Measurements from ENCODE around the gene TTC23L. TPM values are rescaled to one million over a fixed set of nuclear protein-coding genes. Genes with fewer than 3 reads are reported as not detected.

Gene TTC23L
- total RNA-seq, 4 donors from 2014 or later, result 0.13 to 0.73 TPM; not detected in 2

DNA sequence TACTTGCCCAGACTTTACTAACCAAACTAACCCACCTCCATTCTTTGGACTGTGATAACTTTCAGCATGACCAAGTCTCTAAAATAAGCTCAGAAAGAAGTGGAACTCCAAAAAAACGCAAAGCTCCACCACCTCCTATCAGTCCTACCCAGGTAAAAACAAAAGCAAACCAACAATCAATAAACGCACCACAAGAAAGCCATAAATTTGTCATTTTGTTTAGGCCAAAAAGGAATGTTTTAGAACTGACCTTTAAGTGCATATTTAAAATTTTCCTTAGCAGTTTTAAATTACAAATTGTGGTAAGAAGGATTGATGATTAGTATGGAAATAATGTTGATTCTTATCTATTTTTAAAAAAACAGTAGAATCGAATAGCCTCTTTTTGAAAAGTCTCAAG is 25.5 kb upstream of the TTC23L start:
- TF ChIP-seq EP300 (IDR thresholded peaks at IDR 0.05), result no peak
- TF ChIP-seq, protein P1, sequence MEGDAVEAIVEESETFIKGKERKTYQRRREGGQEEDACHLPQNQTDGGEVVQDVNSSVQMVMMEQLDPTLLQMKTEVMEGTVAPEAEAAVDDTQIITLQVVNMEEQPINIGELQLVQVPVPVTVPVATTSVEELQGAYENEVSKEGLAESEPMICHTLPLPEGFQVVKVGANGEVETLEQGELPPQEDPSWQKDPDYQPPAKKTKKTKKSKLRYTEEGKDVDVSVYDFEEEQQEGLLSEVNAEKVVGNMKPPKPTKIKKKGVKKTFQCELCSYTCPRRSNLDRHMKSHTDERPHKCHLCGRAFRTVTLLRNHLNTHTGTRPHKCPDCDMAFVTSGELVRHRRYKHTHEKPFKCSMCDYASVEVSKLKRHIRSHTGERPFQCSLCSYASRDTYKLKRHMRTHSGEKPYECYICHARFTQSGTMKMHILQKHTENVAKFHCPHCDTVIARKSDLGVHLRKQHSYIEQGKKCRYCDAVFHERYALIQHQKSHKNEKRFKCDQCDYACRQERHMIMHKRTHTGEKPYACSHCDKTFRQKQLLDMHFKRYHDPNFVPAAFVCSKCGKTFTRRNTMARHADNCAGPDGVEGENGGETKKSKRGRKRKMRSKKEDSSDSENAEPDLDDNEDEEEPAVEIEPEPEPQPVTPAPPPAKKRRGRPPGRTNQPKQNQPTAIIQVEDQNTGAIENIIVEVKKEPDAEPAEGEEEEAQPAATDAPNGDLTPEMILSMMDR (IDR thresholded peaks at IDR 0.05), result no peak
- no peak for TF ChIP-seq POLR2A (IDR thresholded peaks at IDR 0.05)
- TF ChIP-seq POLR2AphosphoS5 (IDR thresholded peaks at IDR 0.05), result no peak
- Histone ChIP-seq H3K9me3 (no peaks in the 10 kb centered on the region), H3K27ac (no peak overlapping the region), H3K36me3 (peaks cover 2 to 31% of the 10 kb centered on the region in 2 donors), H3K4me1 (no peaks in the 10 kb centered on the region), H3K27me3 (no peaks in the 10 kb centered on the region), H3K4me3 (no peak overlapping the region)
- WGBS, 2 donors (ENCODE audit: low coverage in 1 of 2), result 89 to 97% methylated on average over 3 of the region's 3 CpGs
- no peak for ATAC-seq

DNA sequence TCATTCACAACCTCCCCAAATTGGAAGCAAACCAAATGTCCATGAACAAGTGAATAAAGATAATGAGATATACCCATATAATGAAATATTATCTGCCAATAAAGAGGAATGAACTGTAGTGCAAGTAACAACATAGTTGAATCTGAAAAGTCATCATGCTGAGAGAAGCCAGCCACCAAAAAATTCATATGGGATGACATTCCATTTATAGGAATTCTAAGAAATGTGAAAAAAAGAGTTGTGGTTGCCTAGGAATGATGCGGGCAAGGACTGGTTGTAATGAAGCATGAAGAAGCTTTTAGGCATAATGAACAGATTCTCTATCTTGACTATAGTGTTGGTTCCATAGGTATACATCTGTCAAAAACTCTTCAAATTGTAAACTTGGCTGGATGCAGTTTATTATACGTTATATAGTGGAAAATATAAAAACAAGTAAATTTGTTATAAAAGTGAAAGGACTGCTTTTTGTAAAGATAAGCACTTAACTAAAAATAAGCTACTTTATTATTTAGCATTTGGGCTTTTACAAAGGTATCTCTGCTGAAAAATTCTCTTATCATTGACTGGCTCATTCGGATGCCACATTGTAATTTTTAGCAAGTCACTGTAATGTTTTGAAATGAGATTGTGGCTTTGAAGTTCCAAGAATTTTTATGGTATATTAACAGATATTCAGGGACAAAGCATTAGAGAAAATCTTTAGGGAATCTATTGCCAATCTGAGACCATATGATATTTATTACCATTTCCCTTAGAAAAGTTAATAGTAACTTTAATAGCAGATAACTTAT is 21.2 kb upstream of the TTC23L start:
- Histone ChIP-seq H3K9me3 (no peaks in the 10 kb centered on the region), H3K36me3 (peaks cover 2 to 54% of the 10 kb centered on the region in 2 donors), H3K27me3 (no peaks in the 10 kb centered on the region), H3K4me1 (no peaks in the 10 kb centered on the region), H3K27ac (no peak overlapping the region), H3K4me3 (no peak overlapping the region)
- no peak for ATAC-seq
- WGBS, 2 donors (ENCODE audit: low coverage in 1 of 2), result 89 to 96% methylated on average over 3 of the region's 3 CpGs
- TF ChIP-seq, protein P1 (IDR thresholded peaks at IDR 0.05), result no peak
- TF ChIP-seq POLR2A (IDR thresholded peaks at IDR 0.05) (no peak), EP300 (IDR thresholded peaks at IDR 0.05) (no peak), POLR2AphosphoS5 (IDR thresholded peaks at IDR 0.05) (no peak)

GRCh38 chr5:34818717-34819116 is 20.2 kb upstream of the TTC23L start:
- H3K9me3 ChIP-seq, result no peaks in the 10 kb centered on the region
- no peak overlapping the region for H3K4me3 ChIP-seq
- H3K27me3 ChIP-seq, result no peaks in the 10 kb centered on the region
- no peaks in the 10 kb centered on the region for H3K4me1 ChIP-seq
- H3K27ac ChIP-seq, result no peak overlapping the region
- ATAC-seq, result no peak
- TF ChIP-seq POLR2A (IDR thresholded peaks at IDR 0.05) (no peak), EP300 (IDR thresholded peaks at IDR 0.05) (no peak), POLR2AphosphoS5 (IDR thresholded peaks at IDR 0.05) (no peak)
- TF ChIP-seq, protein P1 (IDR thresholded peaks at IDR 0.05), result no peak
- peaks cover 6 to 63% of the 10 kb centered on the region in 2 donors for H3K36me3 ChIP-seq
- 85 to 98% methylated on average over 3 of the region's 3 CpGs for WGBS, 2 donors (ENCODE audit: low coverage in 1 of 2)

DNA sequence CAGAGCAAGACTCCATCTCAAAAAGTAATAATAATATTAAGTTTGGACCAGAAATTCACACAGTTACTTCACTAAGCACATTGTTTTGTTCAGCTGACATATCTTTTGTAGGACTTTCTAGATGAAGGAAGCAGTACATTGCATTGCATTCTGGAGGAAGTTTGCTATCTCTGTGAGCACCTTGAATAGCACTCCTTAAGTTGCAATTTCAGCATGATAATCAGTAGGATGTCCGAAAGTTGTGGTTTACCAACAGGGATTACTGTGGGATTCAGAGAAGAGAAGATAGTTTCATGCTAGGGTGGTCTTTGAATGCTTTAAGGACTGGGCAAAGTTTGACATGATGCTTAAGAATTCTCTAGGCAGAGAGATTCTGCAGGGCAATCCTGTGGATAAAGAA is 18.4 kb upstream of the TTC23L start:
- H3K4me1 ChIP-seq, result no peaks in the 10 kb centered on the region

More for the DNA sequence above, 18.4 kb upstream of the TTC23L start:
- no peak for TF ChIP-seq POLR2AphosphoS5 (IDR thresholded peaks at IDR 0.05)
- TF ChIP-seq, protein P1 (IDR thresholded peaks at IDR 0.05), result no peak
- no peak for TF ChIP-seq POLR2A (IDR thresholded peaks at IDR 0.05)
- TF ChIP-seq EP300 (IDR thresholded peaks at IDR 0.05), result no peak
- Histone ChIP-seq H3K27me3 (no peaks in the 10 kb centered on the region), H3K9me3 (no peaks in the 10 kb centered on the region), H3K36me3 (peaks cover 5 to 65% of the 10 kb centered on the region in 2 donors), H3K4me3 (no peak overlapping the region), H3K27ac (no peak overlapping the region)
- WGBS, 2 donors (ENCODE audit: low coverage in 1 of 2), result 100% methylated on average over 1 of the region's 1 CpG
- ATAC-seq, result no peak

Measured in gastroesophageal sphincter (tissue), 4 donors.